Stimulated activated CD4-positive, alpha-beta T cell treated with anti-CD3 and anti-CD28 coated beads, Interleukin-15, amount 100 ng/mL, for 48 hours (primary cell): ENCODE results near the gene RNF4.
"Not testable (repeated sequence)": the region's sequence is repeated elsewhere in the genome, so short reads cannot be mapped to it uniquely, and the experiment has no call there.

Experiments
- DNase-seq, 2 donors: peaks; one replicate each; pipeline ENCODE4 v3.0.0-alpha.2; 2020; ENCODE audit warnings: low read depth in 2 of 2

RNF4 gene, protein sequence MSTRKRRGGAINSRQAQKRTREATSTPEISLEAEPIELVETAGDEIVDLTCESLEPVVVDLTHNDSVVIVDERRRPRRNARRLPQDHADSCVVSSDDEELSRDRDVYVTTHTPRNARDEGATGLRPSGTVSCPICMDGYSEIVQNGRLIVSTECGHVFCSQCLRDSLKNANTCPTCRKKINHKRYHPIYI

DNA sequence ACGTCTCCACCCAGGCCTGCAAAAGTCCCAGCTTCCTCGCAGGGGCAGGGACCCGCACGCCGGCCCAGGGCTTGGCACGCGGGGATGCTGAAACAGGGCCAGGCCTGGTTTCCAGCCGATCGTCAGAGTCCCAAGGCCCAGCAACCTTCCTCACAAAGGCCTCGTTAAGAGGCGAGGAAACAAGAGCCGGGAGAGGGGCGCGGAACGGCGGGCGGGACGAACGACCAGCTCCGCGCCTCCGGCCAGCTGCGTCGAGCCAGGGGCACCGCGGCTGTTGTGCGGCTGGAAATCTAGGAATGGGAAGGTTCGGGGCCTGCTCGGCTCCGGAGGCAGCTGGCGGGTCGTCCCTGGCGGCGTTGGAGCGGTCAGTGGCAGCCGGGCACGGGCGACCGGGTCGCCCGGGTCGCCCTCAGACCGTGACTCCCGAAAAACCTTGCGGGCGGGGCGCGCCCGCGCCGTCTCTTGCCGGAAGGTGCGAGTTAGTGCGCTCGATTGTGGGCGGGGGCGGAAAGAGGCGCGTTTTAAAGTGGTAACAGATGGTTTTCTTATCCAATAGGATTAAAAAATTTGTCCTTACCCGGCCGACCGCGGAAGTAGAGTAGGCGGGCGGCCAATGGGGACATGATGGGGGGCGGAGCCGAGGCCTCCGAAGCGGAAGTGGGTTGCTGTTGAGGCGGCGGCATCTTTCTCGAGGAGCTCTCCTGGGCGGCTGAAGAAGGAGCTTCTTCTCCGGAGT is at the start of gene RNF4:
Gene RNF4, plus strand, starts transcription at position 651 of the 736 bp plus-strand sequence. CDS start 21,388 bp downstream, outside the sequence.
- peak; percentile 92 to 94 for DNase-seq

DNA sequence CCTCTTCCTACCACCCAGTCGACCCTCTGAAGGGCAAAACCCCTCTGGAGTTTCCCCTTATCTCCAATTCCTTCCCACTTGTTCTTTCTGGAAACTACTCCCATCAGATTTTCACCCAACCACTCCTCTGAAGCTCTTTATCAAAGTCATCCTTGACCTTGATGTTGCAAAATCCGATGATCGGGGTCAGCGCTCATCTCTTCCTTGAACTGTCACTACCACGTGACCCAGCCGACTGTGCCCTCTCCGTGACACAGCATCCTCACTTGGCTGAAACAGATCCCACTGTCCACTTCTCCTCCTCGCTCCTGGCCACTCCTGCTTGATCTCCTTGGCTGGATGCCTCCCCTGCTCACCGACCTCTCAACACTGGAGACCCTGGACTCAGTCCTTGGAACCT is 49.1 kb upstream of the RNF4 start:
- no peak for DNase-seq

DNA sequence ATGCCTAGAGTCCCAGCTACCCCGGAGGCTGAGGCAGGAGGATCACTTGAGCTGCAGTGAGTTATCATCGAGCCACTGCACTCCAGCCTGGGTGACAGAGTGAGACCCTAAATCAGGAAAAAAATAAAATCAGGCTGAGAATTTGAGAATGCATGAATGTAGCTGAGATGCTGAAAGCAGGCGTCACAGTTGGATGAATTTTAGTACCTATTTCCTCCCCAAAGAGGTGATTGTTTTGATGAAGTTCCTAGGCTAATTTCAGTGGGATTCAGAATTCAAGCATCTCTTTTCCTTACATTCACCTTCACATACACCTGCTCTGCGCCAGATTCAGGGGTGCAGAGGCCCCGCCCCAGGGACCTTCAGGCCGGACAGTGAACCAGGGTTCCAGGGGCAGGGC is 47.0 kb upstream of the RNF4 start:
- DNase-seq = no peak

DNA sequence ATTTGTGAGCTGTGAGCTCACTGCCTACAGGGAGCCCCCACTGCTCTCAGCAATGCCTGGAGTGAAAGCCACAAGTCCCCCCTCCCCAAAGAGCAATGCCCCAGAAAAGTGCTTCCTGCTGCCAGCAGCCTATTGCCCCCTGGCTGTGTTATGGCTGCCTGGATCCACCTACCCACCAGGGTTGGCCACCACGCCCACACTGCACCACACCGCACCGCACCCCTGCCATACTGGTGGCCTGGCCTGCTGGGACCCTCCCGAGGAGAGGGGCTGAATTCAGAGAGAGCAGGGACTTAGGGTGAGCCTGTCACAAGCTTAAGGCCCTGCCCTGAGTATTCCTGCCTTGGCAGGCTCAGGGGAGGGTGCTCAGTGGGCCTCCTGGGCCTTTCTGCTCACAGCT is 45.8 kb upstream of the RNF4 start:
- no peak for DNase-seq

DNA sequence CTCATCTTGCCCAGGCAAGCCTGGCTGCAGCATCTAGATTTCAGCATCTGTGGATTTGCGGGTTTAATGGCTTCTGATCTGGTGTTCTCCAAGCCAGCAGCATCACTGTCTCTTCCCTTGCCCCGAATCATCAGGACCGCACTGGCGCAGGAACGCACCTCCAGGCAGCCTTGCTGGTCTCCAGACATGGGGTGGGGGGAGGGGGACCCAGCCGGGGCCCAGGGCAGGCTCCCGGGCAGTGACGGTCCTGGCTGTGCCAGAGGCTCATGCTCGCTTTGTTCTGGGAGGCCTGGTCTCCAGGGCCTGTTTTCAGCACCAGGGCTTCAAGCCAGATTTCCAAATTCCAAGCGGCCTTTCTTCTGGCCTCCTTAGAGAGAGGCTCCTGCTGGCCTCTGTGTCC is 45.2 kb upstream of the RNF4 start:
- no peak for DNase-seq

DNA sequence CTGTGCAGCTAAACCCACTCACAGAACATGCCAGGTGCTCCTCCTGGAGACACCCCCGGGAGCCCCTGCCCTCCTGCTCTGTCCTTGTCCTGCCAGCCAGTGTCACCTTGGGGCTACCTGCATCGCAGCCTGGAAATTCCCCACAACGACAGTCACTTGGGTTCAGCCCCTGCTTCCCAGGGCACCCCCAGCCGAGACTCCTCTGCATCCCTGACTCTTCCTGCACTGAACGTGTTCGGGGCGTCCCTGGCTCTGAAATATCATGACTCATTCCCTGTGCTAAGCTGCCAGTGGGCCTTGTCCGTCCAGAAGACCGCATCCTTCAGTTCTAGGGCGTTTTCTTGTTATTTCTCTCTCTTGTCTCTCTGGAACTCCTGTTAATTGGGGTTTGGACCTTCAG is 44.3 kb upstream of the RNF4 start:
- no peak for DNase-seq

DNA sequence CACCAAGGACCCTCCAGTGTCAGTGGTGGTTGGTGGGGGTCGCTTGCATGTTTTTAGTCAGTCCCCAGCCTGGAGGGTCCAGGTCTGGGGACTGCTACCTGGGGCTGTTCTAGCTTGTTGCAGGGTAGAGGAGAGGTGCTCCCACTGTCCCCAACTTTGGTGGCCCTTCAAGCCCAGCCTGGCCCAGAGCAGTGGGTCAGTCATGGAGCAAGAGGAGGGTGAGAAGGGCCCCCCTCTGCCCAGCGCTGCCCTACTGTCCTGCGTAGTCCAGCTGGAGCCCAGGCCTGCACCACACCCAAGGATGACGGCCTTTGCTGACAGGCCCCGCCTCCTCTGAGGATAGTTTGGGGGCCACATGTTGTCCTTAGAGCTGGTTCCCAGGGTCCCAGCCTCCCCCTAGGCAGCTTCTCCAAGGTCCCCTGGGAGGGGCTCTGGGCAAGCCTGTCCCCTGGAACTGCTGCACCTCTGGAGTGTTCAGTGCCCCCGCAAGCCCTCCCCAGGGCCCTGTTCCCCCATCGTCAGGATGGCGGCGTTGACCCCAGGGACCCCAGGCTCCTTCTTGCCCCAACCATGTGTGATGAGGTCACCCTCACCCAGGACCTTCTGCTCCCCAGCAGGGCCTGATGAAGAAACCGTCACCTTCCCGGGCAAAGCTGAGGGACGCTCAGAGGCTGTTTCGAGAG is 43.4 kb upstream of the RNF4 start:
- DNase-seq = no peak

DNA sequence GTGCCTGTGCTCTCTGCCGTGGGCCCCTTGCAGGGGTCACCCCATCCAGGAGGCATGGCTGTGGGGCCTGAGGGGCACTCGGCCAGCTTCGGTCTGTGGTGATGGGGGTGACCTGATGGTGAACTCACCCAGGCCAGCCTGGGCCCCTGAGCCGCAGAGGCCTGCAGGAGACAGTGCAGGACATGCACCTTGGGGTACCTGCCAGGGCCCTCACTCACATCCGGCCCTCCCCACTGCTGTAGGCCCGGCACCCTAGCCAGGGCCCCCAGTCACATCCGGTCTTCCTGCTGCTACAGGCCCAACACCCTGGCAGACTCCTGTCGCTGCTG is 42.9 kb upstream of the RNF4 start:
- DNase-seq = no peak

DNA sequence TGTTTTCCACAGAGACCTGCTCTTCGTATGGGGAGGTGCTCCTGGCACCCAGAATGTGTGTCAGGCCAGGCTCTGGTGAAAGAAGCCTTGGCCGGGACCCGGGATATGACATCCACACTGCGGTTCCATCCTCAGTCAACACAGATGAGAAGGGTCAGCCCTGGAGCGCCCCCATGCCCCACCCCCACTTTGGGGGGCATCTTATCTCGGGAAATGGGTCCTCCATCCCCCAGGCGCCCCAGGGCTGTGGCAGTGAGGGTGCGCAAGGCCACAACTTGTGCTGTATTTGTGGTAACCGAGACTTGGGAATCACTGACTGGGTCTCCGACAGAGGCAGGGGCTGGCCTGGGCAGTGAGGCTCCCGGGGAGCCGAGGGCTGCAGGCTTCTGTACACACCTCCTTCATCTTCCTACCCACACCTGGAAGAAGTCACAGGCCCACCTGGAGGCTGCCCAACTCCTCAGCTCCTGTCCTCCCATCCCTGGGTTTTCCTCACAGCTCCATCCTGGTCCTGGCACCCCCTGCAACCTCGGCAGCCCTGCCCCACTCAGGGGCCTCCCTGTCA is 42.1 kb upstream of the RNF4 start:
- DNase-seq = no peak

DNA sequence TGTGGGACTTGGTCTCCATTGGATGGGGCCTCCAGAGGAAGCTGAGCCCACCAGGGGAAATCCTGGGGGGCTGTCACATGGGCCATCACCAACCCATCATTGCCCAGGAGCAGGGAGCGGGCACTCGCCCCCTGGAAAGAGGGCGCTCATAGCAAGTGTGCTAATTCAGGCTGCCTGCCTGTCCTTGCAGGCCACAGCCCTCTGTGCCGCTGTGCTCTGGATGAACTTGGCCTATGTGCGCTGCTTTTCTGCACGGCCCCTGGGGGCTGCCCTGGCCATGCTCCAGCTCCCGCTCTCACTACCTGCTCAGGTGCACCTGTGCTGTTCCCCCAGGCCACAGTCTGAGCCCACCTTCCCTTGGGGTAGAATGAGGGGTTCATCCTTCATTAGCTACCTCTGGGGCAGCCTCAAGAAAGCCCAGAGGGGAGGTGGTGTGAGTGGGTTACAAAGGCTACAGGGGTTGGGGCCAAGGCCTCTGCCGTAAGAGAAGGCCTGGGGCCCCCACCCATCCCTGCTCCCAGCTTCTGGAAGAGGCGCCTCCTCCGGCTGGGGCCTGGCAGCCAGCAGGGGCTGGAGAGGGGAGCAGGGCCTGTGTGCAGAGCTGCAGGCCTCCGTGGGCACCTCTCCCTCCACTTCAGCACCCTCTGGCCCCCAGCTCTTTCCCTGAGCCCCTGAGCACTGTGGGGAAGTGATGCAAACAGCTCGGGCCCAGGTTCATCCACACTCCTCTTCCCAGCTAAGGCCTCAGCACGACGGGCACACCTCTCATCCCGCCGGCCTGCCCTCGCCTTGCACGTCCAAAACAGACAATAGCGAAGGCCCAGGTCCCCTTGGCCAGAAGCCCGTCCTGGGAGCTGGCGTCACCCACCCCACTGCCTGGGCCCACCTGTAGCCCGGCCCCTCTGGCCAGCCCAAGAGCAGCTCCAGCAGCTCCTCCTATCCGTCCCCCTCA is 41.2 kb upstream of the RNF4 start:
- no peak for DNase-seq

DNA sequence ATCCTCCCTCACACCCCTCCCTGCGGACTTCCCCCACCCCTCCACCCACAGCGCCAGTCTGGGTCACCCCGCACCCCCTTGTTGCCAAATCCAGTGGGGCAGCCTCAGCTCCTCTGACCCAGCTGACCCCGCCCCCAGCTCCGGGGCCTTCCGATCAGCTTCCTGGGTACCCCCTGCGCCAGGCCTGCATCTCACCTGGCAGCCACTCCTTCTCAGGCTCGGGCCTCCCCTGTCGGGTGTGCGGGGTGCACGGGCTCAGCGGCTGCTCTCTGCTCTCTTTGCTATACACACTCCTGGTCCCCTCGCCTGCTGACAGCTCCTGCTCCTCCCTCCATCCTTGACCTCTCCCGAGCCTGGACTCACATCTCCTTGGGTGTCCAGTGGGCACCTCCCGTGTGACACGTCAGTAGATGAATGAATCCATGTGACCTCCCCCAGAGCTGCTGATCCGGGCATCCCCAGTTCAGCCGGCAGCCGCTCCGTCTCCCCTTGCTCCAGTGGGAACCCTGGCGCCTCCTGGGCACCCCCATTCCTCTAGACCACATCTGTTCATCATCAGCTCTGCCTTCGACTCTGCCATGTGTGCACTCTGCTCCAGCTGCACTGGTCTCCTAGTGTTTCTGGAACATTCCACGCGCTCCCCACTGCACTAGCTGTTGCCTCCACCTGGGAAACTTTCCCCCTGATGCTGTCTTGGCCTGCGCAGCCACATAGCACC is 40.3 kb upstream of the RNF4 start:
- no peak for DNase-seq

DNA sequence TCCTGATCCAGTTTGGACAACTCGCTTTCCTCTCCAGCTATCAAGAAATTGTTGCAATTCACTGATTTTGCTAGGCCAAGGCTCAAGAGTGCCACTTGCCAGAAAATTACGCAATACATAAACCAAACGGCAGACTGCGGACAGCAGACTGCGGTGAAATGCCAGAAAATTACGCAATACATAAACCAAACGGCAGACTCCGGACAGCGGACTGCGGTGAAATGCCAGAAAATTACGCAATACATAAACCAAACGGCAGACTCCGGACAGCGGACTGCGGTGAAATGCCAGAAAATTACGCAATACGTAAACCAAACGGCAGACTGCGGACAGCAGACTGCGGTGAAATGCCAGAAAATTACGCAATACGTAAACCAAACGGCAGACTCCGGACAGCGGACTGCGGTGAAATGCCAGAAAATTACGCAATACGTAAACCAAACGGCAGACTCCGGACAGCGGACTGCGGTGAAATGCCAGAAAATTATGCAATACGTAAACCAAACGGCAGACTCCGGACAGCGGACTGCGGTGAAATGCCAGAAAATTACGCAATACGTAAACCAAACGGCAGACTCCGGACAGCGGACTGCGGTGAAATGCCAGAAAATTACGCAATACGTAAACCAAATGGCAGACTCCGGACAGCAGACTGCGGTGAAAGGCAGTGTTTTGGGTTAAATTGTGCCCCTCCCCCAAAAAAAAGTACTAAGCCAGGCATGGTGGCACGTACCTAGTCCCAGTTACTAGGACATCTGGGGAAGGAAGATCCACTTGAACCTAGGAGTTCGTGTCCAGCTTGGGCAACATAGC is 38.8 kb upstream of the RNF4 start:
- not testable (repeated sequence) for DNase-seq

DNA sequence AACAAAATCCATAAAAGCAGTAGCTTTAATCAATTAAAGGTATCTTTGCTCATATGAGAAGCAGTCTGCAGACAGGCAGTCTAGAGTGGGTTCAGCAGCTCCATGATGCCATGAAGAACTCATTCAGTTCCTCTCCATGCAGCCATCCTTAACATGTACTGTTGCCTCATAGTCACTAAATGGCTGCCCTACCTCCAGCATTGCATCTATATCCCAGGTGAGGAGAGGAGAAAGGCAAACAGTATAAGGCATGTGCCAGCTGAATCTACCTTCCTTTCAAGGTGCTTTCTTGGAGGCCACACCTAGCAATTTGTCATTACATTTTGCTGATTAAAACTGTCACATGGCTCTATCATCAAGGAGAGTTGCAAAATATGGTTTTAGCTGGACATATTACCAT is 36.9 kb upstream of the RNF4 start:
- no peak for DNase-seq

DNA sequence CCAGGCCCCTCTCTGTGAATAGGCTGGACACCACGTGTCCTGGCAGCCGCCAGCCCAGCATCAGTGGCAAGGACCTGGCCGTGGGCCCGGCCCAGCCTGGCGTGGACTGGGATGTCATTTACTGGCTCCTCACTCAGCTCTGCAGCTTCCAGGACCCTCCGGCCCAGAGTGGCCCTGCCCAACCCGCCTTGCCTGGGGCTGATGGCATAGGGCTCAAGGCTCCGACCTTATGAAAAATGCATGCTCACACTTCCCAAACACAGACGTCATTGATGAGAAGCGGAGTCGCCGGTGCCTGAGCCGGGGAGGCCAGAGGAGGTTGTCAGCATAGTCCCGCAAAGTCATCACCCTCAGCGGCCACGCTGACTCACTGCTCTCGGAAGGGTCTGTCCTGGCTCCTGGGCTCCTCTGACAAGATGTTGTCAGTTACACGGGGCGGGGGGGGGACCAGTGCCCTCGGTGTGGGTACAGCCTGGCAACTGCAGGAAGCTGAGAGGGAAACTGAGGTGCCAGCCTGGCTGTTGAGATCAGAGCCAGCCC is 35.8 kb upstream of the RNF4 start:
- DNase-seq = no peak

DNA sequence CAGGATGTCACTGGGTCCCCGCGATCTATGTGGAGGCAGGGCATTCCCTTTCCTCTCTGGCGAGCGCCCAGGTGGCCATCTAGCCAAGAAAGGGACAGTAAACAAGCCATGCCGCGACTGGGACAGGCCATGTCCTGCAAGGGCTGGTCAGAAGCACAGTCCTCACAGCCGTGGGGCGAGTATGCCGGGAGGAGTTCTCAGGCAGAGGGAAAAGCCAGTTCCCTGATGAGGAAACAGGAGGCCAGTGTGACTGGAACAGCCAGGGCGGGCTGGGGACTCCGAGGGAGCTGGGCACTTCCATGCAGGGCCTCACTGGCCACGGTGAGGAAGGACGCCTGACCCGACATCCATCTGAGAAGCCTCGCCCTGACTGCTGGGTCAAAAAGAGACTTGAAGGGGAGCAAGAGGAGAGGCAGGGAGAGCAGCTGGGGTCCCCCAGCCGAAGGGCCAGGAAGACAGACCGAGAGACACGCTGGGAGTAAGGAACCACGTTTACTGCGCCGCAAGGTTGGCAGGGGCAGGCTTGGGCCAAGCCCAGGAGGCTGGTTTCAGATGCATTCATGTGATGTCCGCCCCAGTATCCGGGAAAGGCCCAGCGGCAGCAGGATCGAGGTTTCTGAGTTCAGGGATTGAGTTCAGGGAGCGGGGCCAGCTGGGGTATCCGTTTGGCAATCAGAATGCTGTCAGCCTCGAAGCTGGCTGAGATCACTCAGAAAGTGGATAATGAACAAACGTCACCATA is 35.1 kb upstream of the RNF4 start:
- DNase-seq = no peak

DNA sequence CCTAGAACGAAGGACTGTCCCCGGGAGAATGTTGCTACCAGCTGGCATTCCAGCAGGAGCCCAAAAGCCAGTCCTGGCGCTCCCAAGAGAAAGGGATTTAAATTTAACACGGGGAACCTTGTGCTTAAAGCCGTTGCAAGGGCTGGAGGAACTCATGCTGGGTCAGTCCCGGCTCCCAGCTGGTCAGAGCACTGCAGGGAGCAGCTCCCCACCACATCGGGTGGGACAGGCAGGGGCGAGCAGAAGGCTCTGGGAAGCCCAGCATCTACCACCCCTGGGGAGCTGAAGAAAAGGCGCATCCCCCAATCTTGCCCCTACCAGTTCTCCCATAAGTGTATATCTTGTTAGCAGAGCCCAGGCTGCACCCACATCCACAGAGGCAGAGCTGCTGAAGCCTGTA is 34.5 kb upstream of the RNF4 start:
- no peak for DNase-seq

DNA sequence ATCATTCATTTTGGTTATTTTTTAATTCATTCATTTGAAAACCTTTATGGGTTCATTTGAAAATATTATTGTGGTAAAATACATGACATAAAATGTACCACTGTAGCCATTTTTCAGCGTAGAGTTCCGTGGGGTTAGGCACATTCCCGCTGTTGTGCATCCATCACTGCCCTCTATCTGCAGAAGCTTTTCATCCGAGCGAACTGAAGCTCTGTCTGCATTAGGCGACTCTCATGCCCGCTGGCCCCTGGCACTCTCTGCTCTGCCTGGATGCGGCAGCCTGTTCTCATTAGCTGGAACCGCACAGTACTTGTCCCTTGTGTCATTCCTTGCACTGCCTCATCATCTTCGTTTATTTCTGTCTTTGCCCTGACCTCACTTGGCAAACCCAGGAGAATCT is 32.6 kb upstream of the RNF4 start:
- DNase-seq = no peak

DNA sequence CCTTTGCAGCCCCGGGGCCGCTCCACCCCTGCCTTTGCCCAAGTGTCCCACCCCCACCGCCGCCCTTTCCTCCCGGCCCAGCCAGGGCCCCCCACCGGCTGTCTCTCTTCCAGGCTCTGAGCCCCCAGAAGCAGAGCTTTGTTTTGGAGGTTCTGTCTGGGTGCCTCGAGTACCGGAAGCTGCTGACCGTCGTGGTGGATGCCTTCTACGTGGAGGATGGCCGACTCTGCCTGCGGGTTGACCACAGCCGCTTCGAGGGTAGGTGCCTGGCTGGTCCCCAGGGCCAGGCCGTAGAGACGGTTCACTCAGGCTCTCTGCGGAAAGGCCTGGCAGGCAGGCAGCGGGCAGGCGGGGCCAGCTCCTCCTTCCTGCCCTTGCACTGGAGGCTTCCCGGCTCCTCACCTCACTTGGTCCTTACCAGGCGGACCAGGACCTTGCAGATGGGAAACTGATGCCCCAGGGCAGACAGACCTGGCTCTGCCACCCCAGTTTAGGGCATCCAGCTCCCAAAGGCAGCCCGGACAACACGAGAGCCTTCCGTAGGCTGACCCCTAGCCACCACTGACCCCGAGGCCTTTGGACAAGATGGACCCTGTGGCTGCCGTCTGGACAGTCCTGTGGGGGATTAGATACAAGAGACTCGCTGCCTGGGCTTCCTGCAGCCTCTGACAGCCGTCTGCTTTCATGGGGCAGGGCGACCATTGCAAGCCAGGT is 32.0 kb upstream of the RNF4 start:
- DNase-seq = no peak
